HG03342 (cell line): ENCODE data around the gene ZNF573.

Source experiments
- ATAC-seq: cut with Tn5 transposase; IDR thresholded peaks from one replicate; pipeline ENCODE4 v1.9.1; 2021; ENCODE audit warnings: mild to moderate bottlenecking, moderate library complexity; ENCODE audit not compliant: unreplicated experiment

ZNF573 gene

DNA sequence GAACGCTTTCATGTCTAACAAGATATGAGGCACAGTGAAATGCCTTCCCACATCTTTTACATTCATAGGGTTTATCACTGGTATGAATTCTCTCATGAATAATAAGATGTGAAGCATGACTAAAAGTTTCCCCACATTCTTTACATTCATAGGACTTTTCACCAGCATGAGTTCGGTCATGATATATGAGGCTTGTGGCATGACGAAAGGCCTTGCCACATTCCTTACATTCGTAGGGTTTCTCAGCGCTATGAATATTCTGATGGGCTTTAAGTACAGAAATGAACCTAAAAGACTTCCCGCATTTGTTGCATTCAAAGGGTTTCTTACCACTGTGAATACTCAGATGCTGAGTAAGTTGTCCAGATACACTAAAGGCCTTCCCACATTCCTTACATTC lies 81.2 kb downstream of the ZNF573 start:
- no peak for ATAC-seq

DNA sequence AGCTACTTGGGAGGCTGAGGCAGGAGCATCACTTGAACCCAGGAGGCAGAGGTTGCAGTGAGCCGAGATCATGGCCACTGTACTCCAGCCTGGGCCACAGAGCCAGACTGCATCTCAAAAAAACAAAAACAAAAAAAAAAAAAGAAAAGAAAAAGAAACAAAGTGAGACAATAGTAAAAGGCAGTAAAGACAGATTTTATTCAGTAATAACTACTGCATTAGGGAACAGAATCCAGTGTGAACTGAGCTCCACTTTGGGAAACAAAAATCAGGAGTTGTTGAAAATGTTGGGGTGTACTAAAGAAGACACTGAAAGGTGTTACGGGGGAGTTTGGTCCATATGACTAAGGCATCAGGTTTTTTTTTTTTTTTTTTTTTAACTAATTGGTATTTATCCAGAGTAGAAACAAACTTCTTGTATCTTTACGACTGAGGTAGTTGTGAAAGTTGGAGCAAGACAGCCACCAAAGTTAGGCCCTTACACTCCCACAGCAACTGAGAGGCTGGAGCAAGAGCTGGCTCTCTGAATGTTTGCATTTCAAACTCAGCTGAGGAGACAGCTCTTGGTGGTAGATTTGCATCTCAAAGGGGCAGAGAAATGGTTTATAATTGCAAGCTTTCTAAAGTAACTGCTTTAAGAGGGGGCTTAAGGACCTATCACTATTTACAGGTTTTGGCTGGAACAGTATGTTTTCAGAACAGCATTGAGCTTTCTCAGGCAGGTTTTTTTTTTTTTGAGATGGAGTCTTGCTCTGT lies 84.1 kb downstream of the ZNF573 start:
- no peak for ATAC-seq

DNA sequence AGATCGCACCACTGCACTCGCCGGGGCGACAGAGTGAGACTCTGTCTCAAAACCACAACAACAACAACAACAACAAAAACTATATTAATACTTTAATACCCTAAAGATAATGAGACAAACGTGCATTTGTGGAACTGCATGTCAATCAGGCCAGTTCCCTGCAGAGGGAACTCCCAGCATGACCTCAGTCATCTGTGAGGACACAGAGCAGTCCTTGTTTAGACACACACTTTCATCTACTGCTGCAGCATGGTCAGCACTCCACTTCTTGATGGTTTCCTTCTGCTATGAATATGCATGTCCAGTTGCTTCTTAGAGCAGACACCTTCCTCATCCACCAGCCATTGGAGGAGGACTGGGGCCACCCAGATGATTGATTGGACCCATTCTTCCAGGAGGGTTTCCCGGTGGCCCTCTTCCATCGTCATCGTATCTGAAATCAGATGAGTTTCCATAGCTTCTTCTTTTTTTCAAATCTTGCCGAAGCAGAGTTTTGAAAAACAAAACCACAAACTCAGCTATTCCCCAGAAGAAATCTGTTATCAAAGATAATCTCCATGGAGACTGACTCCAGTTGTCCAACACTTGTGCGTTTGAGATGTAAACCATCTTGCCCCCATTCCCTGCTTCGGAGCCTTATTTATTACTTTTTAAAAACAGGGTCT lies 86.3 kb downstream of the ZNF573 start:
- no peak for ATAC-seq

DNA sequence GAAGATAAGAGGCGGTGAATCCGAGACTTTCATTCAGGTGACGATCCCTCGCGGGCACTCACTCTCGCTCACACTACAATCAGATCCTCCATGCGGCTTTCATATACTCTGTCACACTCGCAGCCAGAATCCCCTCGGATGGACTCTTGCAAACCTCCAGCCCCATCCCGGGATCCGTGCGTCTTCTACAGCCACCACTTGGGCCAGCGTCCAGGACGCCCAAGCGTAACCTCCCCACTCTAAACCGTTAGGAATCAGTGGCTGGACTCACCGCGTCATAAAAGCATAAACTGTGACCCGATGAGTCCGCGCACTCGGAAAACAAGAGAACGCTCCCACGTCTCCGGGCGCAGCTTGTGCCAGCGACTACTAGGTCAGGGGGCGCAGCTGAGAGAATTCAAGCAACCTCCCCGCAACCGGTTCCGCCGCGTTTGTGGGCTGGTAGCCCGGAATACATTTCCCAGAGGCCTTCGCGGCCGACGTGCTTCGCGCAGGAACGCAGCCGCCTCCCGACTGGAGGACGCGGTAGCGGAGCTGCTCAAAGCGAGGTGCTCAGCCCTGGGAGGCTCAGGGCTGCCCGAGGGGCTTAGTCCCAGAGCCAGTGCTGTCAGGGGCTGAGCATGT lies 87.4 kb downstream of the ZNF573 start:
- no peak for ATAC-seq
